ENCODE results near the gene DNAI4. TPM values are rescaled to one million over a fixed set of nuclear protein-coding genes. Genes with fewer than 3 reads are reported as not detected.

DNAI4 gene
- total RNA-seq, 1 experiment from 2014 or later = 7.2 TPM

- intact Hi-C loops (cut with micrococcal nuclease; ENCODE audit: unreplicated experiment) = no loop called here
- CTCF ChIA-PET = no interaction called here
- no peak for DNase-seq (ENCODE audit: low read depth, low spot score)
- H3K36me3 ChIP-seq (ENCODE audit: control insufficient read depth, insufficient read depth, low read length) = no peaks in the 10 kb centered on the region
- H3K4me3 ChIP-seq (ENCODE audit: low read depth in 2 of 2, low read length in 2 of 2) = no peak overlapping the region
- in situ Hi-C loops (cut with HindIII; ENCODE audit: low pct_unique_long_range_greater_than_20kb, low sequenced_read_pairs) = no loop called here
- ATAC-seq = no peak
- POLR2A ChIA-PET = no interaction called here
- BruUV-seq (replicated peaks) = no TSS peak
- H3K4me1 ChIP-seq (ENCODE audit: control insufficient read depth, insufficient read depth, low read length) = no peaks in the 10 kb centered on the region
- peaks cover 2% of the 10 kb centered on the region; the same call in 1 of the 2 replicates for H3K27me3 ChIP-seq (ENCODE audit: control insufficient read depth, insufficient read depth, low read length)
- H3K27ac ChIP-seq (ENCODE audit: low read length) = no peak overlapping the region
- TF ChIP-seq REST (IDR thresholded peaks at IDR 0.05; ENCODE audit: insufficient read depth in 1 of 2, low read depth in 2 of 2, low read length in 1 of 2) (no peak), TCF7L2 (IDR thresholded peaks at IDR 0.05; ENCODE audit: low read depth, low read length) (no peak), SIN3A (IDR thresholded peaks at IDR 0.05; ENCODE audit: borderline replicate concordance, insufficient read depth, low read depth, low read length) (no peak), POLR2AphosphoS5 (IDR thresholded peaks at IDR 0.05; ENCODE audit: low read depth, low read length) (no peak), CTCF (IDR thresholded peaks at IDR 0.05) (no peak)
- H3K9me3 ChIP-seq (ENCODE audit: control insufficient read depth, insufficient read depth, low read depth, low read length) = no peaks in the 10 kb centered on the region
Observed at GRCh38 chr1:66774438-66774837, 150.2 kb downstream of the DNAI4 start.

- in situ Hi-C loops (cut with HindIII; ENCODE audit: low pct_unique_long_range_greater_than_20kb, low sequenced_read_pairs) = no loop called here
- no peaks in the 10 kb centered on the region for H3K9me3 ChIP-seq (ENCODE audit: control insufficient read depth, insufficient read depth, low read depth, low read length)
- POLR2A ChIA-PET = no interaction called here
- ATAC-seq (no peak), DNase-seq (ENCODE audit: low read depth, low spot score) (no peak)
- no peak overlapping the region for H3K4me3 ChIP-seq (ENCODE audit: low read depth in 2 of 2, low read length in 2 of 2)
- H3K27me3 ChIP-seq (ENCODE audit: control insufficient read depth, insufficient read depth, low read length) = 0 out of 2 replicates have a peak, but pooled peaks cover 2% of the 10 kb centered on the region
- intact Hi-C loops (cut with micrococcal nuclease; ENCODE audit: unreplicated experiment) = no loop called here
- no peak for TF ChIP-seq CTCF (IDR thresholded peaks at IDR 0.05)
- TF ChIP-seq POLR2AphosphoS5 (IDR thresholded peaks at IDR 0.05; ENCODE audit: low read depth, low read length) = no peak
- TF ChIP-seq TCF7L2 (IDR thresholded peaks at IDR 0.05; ENCODE audit: low read depth, low read length) = no peak
- no peak for TF ChIP-seq REST (IDR thresholded peaks at IDR 0.05; ENCODE audit: insufficient read depth in 1 of 2, low read depth in 2 of 2, low read length in 1 of 2)
- no peak for TF ChIP-seq SIN3A (IDR thresholded peaks at IDR 0.05; ENCODE audit: borderline replicate concordance, insufficient read depth, low read depth, low read length)
- no peak overlapping the region for H3K27ac ChIP-seq (ENCODE audit: low read length)
- no TSS peak for BruUV-seq (replicated peaks)
- H3K36me3 ChIP-seq (ENCODE audit: control insufficient read depth, insufficient read depth, low read length) = no peaks in the 10 kb centered on the region
- no peaks in the 10 kb centered on the region for H3K4me1 ChIP-seq (ENCODE audit: control insufficient read depth, insufficient read depth, low read length)
- CTCF ChIA-PET = no interaction called here
Observed at GRCh38 chr1:66773227-66773626, 151.4 kb downstream of the DNAI4 start.

Data from Panc1 (cell line).